Fibroblast of lung (primary cell): ENCODE results near the gene PHF2.

ENCODE experiments used
- CTCF ChIP-seq, 2 donors: IDR thresholded peaks in 1 of 2; conservative IDR thresholded peaks in 1 of 2; 1 replicate in 1 of 2; 2 replicates in 1 of 2; pipeline ENCODE4 v1.5.1; 2011 to 2012; ENCODE audit warnings: low read length in 2 of 2, control low read depth in 1 of 2, inconsistent platforms in 1 of 2, low read depth in 1 of 2, mild to moderate bottlenecking in 1 of 2
- EZH2 ChIP-seq: IDR thresholded peaks from 2 replicates; pipeline ENCODE4 v1.5.1; 2012; ENCODE audit warnings: low read length, control low read depth, mild to moderate bottlenecking; ENCODE audit errors: missing control alignments

- TF ChIP-seq CTCF (conservative IDR thresholded peaks at IDR 0.05 in 1 of 2, IDR thresholded peaks at IDR 0.05 in 1 of 2; ENCODE audit: low read depth in 1 of 2, low read length in 2 of 2) (no peak), EZH2 (no peak)
Measured at GRCh38 chr9:93596399-93596798, 20.0 kb downstream of the PHF2 start.
